HG03378 (cell line): ENCODE results near the gene YARS2.
A peak's percentile ranks its signal among the peaks of the same experiment; 100 is the strongest.

Experiments
- ATAC-seq: cut with Tn5 transposase; IDR thresholded peaks from one replicate; pipeline ENCODE4 v1.9.1; 2021; ENCODE audit warnings: mild to moderate bottlenecking, moderate library complexity; ENCODE audit not compliant: unreplicated experiment

Gene YARS2

GRCh38 chr12:32755654-32756475 lies at the start of gene YARS2:
YARS2 (minus strand) TSS chr12:32755897; CDS start chr12:32755874, 23 bp downstream.
- peak; percentile 88 for ATAC-seq

DNA sequence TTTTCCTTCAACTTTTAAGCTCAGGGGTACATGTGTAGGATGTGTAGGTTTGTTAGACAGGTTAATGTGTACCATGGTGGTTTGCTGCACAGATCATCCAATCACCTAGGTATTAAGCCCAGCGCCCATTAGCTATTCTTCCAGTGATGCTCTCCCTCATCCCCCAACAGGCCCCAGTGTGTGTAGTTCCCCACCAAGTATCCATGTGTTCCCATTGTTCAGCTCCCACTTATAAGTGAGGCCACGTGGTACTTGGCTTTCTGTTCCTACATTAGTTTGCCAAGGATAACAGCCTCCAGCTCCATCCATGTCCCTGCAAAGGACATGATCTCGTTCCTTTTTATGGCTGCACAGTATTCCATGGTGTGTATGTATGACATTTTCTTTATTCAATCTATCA lies 48.6 kb upstream of the YARS2 start:
- ATAC-seq = no peak

GRCh38 chr12:32801269-32801980 lies 45.7 kb upstream of the YARS2 start:
- no peak for ATAC-seq

GRCh38 chr12:32794281-32794680 lies 38.6 kb upstream of the YARS2 start:
- no peak for ATAC-seq

DNA sequence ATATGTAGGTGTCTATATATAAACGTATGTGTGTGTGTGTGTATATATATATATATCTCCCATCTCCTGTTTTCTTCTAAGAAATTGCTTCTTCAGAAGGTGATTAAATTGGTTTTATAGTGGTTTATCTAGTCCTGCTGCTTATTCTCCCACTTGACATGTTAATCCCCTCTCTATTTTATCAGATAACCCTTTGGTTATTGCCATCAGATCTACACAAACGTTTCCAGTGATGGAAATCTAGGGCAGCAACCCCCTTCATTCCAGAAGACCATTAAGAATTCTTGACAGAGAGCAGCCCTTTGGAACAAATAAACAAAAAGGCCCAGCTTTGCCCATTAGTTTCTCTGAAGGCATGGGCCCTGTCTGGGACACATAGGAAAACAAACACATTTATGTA lies 34.2 kb upstream of the YARS2 start:
- no peak for ATAC-seq

- no peak for ATAC-seq
These were observed 33.7 kb upstream of the YARS2 start for GRCh38 chr12:32789446-32789845.

GRCh38 chr12:32788405-32788804 lies 32.7 kb upstream of the YARS2 start:
- ATAC-seq = no peak

DNA sequence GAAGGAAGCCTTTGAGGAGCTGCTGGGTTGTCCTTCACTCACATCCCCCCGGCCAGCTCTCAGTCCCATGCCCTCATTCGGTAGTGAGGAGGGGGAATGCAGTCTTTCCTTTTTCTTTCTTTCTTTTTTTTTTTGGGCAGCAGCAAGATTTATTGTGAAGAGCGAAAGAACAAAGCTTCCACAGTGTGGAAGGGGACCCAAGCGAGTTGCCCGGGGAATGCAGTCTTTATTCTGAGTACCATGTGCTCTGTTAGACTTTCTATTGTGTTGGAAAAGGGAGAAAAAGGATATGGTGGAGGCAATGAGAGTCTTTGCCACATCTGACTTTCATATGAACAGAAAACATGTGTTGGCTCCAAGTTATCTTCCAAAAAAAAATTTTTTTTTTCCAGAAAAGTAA lies 29.9 kb upstream of the YARS2 start:
- no peak for ATAC-seq

GRCh38 chr12:32783029-32783428 lies 27.3 kb upstream of the YARS2 start:
- ATAC-seq = no peak

DNA sequence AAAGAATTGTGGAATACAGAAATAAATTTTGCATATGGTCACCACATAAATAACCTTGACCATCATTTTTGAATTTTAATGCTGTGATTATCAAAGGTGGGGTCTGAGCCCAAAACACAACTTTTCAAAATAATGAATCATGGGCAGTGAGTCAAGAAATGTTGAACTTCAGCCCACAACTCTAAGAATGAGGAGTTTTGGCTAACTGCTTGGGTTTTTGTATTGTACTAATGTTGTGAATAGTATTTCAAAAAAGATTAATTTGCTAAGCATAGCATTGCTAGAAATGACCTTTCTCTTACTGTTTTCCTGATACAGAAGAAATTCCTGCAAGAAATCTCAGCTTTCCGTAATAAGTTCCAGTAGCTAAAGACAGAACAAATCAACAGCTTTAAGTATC lies 24.4 kb upstream of the YARS2 start:
- no peak for ATAC-seq

DNA sequence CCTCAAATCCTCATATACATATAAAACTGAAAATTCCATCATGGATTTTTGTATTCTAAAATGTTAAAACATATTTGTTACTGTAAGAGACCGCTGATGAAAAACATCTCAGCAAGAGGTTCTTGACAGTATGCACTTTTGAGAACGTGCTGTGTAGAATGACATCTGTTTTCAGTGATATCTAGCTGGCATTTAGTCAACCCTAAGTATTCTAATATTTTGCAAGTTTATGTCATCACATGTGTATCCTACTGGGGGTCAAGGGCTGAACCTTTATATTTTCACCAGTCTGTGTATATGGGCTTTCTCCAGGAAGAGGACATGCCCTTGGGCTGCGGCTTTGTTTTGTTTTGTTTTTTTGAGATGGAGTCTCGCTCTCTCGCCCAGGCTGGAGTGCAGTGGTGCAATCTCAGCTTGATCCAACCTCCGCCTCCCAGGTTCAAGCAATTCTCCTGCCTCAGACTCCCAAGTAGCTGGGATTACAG lies 22.0 kb upstream of the YARS2 start:
- ATAC-seq = no peak

GRCh38 chr12:32777159-32777558 lies 21.5 kb upstream of the YARS2 start:
- peak; percentile 55 for ATAC-seq

DNA sequence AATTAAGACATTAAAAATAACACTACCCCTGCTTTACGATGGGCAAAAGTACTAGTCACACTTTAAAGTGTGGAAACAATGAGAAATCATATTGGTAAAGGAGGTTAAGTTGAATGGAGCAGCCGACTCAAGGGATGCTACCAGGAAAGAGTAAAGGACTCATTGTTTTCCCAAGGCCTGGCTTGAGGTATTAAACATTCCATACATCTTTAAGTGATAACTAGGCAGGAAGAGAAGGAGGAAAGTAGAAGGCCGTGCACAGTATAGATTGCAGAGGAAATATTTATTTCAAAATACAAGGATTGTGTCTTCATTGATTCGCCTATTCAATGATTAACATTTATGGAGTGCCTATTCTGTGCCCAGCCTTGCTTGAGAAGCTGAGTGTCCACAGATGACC lies 20.6 kb upstream of the YARS2 start:
- ATAC-seq = no peak

- no peak for ATAC-seq
These were observed 18.0 kb upstream of the YARS2 start for GRCh38 chr12:32773691-32774090.

- ATAC-seq = no peak
These were observed 14.4 kb upstream of the YARS2 start for GRCh38 chr12:32770141-32770540.

- no peak for ATAC-seq
These were observed 12.8 kb upstream of the YARS2 start for GRCh38 chr12:32768518-32768917.

DNA sequence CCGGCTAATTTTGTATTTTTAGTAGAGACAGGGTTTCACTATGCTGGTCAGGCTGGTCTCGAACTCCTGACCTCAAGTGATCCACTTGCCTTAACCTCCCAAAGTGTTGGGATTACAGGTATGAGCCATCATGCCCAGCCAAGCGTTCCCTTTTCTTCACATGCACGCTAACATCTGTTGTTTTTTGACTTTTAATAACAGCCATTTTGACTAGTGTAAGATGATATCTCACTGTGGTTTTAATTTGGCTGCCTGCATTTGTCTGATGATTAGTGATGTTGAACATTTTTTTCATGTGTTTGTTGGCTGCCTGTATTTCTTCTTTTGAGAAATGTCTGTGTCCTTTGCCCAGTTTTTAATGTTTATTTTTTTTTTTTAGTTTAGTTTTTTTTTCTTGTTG lies 10.2 kb upstream of the YARS2 start:
- ATAC-seq = no peak

GRCh38 chr12:32761716-32762115 lies 6.0 kb upstream of the YARS2 start:
- peak; percentile 71 for ATAC-seq

DNA sequence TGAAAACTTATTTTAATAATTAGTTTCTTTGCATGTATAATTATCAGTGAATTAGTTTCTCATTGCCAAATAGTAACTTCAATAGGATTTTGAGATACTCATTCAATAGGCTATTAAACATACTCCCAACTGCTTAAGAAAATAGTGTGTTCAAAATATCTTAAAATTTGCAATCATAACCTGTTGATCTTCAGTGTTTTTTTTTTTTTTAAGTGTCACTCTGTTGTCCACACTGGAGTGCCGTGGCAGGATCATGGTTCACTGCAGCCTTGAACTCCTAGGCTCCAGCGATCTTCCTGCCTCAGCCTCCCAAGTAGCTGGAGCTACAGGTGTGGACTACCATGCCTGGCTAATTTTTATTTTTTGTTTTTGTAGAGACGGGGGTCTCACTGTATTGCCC lies 1.5 kb upstream of the YARS2 start:
- ATAC-seq = no peak

DNA sequence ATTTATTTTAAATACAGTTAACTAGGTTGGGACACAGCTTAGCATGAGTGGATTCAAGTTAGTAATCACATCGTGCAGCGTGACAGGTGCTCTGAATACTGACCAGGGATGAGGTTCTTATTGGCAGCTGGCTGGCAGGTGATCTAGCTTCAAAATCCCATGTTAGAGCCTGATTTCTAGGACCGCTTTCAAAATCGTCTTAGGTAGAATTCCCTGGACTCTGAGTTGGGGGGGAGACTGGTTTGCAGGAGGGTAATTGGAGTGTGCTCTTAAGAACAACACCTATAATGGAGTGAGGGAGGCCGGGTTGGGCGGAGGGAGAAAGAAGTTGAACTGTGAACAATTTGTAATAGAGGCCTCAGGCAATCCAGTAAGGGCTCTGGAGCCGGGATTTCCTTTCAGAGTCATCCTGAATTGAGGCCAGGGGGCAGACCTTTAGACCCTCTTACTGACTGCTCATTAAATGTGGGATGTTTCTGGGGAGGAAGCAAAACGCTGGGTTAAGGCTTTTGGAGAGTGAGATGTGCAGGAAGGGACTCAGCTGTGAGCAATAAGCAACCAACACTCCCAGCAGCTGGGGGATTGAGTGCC lies 874 bp upstream of the YARS2 start:
- ATAC-seq = no peak

- ATAC-seq = peak; percentile 70
These were observed 545 bp downstream of the YARS2 start for GRCh38 chr12:32755051-32755653.
